Cortex of kidney (tissue), 1 donor: ENCODE results near the gene METTL13.
A peak's percentile ranks its signal among the peaks of the same experiment; 100 is the strongest.

Experiments used
- DNase-seq: peaks from one replicate; lab custom pipeline; 2025; lab: John Stamatoyannopoulos, UW

METTL13 gene, protein sequence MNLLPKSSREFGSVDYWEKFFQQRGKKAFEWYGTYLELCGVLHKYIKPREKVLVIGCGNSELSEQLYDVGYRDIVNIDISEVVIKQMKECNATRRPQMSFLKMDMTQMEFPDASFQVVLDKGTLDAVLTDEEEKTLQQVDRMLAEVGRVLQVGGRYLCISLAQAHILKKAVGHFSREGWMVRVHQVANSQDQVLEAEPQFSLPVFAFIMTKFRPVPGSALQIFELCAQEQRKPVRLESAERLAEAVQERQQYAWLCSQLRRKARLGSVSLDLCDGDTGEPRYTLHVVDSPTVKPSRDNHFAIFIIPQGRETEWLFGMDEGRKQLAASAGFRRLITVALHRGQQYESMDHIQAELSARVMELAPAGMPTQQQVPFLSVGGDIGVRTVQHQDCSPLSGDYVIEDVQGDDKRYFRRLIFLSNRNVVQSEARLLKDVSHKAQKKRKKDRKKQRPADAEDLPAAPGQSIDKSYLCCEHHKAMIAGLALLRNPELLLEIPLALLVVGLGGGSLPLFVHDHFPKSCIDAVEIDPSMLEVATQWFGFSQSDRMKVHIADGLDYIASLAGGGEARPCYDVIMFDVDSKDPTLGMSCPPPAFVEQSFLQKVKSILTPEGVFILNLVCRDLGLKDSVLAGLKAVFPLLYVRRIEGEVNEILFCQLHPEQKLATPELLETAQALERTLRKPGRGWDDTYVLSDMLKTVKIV

DNA sequence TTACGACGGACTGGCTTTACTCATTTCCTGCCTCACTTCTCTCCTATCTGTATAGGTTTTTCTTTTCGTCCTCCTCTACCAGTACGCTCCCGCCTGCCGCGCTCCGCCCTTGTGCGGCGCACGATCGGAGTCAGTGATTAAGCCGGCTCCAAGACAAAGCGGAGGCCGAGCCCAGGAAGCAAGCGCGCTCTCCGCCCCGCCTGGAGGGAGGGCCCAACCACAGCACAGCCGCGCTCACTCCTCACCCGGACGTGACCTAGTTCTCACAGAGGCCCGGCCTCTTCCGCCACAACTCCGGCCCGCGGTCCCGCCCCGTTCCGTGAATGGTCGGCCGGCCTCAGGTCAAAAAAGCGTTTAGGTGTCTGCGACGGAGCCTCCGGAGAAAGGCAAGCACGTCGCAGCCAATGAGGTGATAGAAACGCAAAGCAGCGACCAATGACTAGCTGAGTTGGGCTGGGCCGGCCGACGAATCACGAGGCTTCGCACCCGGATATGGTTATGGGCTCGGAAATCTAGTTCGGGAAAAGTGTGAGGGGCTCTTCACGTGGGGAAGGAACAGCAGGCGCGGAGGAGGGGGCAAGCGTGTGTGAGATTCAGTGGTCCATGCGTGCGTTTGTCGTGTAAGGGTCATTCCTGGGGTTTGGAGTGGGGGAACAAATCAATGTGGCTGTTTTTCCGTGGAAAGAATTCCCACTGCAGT lies at the start of gene METTL13:
Gene METTL13 (plus strand): TSS at position 485 of the 700 bp plus-strand sequence. CDS start 308 bp downstream, outside the sequence.
- DNase-seq = peak; percentile 91

DNA sequence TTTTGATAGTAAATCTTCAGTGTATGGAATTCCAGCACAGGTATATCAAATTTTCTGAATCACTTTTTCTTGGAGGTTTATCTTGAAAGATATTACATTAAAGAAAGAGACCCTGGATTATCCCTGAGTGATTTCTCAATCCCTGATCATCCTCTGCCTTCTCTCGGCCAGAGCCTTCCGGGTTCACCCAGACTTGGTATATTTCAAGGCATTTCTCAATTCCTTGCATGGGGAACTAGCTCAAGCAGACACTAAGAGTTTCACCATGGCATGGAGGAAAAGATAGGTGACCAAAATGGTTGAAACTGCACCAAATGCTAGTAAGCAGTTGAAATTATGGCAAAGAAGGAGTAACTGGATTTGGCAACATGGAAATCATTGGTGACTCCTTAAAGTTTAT lies 45.3 kb upstream of the METTL13 start:
- no peak for DNase-seq

DNA sequence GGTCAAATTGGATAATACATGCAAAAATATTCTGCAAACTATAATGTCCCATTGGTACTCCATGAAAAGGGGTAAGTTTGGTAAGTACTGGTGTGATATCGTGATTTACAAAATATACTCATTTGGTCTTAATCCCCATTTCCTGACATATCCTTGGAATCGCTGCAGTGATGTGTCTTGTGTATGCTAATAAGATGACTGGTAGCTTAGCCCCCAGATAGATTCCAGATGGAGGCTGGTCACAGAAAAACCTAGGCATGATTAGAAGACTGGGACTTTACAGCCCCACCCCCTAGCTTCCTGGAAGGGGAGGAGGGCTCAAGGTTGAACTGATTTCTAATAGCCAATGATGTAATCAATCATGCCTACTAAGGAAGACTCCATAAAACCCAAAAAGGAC lies 42.5 kb upstream of the METTL13 start:
- no peak for DNase-seq

DNA sequence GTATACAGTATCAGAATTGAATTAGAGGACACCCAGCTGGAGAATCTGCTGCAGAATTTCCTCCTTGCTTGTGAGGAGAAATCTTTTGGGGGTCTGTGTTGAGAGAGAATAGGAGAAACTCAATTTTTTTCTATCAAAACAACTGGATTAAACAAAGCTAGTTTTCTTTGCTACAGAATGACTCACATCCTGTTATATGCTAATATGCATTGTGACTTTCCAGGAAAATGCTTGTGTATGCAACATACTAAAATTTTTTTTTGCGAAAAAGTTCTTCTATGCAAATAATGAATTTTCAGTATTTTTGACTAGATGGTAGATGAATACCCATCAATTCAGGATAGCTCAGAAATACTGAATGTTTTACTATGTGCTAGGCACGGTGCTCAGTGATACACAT lies 41.8 kb upstream of the METTL13 start:
- no peak for DNase-seq

DNA sequence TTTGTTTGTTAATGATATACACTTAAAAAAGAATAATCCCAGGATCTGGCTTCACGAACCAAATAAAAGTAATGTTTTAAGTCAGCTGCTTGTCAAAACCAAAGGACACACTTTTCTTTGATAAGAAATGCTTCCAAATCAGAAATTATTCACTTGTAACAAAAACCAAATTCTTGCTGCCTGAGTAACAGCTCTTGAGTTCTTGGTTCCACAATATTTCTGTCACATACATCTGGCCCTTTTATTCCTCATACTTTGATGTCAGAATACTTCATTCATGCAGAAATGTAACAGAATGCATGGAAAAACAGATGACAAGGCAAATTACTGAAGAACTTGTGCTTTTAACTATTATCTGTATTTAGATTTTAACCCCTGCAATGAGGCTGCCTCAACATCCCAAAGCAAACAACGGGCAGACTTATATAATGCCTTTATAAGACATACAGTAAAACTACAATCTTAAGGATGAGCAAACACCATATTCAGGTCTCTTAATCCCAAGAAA lies 41.0 kb upstream of the METTL13 start:
- DNase-seq = no peak

DNA sequence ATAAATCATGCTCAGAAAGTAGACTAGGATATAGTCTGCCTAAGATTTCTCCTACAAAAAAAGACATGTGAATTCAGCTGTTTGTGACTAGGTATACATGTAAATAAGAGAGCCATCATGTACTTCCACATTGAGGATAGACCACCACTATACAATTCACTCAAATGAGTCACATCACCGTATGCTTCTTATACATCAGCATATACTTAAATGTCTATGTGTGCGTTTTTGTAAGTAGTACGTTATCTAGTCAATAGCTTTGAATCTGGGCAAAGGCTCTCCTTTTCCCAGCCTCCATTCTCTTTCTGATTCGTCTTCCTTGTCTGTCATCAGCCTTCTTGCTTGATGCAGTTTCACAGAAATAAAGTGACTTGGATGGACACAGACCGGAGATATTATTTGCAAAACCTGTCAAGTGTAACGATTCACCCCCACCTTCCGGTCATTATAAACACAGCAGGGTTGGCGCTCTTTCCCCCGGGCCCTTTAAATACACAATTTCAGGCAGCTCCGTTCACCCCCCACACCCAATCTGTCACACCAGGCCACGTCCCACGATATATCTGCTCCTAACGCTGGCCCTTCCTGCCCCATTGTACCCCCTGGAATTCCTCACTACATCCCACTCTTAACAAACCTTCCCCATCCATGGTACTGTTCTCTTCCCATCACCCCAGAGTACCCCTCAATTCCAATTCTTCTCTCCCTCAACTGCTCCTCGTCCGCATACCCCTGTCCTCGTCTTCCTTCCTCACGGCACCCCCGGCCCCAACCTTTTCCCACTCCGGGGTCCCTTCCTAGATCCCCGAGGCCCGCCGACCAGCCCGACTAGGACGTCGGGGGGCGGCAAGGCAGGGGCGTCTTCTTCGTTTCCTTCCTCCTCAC lies 40.2 kb upstream of the METTL13 start:
- DNase-seq = no peak

DNA sequence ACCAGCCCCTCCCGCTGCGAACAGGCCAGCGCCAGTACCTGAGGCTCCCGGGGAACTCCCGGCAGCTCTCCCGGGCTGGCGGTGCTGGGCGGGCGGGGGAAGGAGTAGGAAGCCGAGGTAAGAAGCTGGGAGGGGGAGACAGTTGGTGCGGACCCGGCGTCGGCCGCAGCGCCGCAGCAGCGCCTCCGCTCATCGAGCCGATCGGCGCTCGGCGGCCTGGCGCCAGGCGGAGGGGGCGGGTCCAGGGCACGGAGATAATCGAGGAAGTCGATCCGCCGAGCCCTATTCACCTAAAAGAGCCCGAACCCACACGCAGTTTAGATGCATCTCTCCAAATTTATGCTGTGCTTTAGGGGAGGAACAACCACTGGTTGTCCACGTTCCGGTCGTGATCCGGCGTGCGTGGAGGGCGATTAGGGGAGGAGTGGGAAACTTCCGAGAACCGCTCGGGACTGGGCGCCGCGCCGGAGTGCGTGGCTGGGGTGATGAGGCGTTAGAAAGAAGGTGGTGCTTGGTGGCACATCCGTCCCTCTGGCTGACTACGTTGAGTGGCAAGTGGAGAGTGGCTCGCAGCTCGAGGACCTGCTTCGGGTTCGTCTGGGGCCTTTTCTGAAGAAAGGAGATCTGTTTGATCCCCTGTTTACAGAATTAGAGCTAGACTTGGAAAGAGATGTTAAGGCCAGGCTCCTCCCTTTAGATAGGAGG lies 39.4 kb upstream of the METTL13 start, which contains the start of gene VAMP4:
Gene VAMP4 (minus strand): TSS at position 194 of the 705 bp plus-strand sequence. CDS start 3,651 bp downstream, outside the sequence.
- DNase-seq = peak; percentile 32

DNA sequence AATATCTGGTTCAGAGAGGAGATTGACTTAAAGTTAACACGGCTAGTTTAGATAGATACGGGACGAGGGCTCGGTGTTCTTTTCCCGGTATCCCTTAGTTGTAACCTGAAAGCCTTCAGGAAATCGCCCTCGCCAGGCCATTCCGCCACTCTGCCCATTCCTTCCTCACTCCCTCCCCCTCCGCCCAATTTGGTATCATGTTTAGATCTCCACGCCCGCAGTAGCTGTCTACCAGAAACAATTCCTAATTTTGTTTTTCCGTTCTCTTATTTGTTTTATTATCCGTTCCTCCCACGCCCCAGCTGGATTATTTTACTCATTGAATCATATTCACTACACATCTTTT lies 38.9 kb upstream of the METTL13 start:
- no peak for DNase-seq

DNA sequence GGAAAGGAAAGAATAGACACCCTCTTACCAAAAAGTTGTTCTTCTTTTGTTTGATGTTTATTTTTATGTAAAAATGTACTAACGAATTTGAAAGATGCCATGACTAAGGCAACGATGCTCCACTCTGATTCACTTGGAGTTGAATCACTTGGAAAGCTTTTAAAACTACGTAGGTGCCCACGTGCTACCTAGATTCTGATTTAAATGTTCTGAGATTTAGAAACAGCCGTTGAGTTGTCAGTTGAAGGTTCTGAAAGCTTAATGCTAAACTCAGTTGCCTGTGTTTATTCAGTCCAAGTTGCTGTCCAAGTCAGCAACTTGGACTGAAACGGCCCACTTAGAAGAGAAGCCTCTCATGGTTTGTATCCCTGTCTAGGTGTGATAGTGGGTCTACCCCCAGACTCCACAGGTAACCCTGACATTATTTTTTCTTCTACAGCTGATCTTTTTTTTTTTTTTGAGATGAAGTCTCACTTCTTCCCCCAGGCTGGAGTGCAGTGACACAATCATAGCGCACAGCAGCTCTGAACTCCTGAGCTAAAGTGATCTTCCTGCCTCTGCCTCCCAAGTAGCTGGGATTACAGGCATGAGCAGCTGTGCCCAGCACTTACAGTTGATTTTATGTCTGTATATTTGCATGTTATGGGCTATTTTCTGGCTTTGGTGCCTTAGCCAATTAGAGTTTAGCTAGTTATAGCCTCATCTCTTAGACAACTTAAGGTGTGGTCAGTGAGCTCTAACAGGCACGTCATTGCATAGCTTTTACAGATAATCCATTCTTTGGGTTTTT lies 38.2 kb upstream of the METTL13 start:
- DNase-seq = no peak

DNA sequence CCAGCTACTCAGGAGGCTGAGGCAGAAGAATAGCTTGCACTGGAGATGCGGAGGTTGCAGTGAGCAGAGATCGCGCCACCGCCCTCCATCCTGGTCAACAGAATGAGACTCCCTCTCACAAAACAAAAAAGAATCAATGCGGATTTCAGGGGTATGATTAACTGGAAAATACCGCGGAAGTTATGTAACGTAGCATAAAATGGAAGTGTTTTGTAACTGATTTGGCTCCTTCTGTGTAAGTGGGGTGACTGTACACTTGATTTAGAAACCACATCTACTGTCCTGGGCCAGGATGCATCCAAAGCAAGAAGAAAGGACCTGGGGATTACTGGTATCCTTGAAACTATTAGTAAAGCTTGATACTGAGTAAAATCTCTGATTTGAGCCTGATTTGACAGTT lies 36.5 kb upstream of the METTL13 start:
- no peak for DNase-seq

DNA sequence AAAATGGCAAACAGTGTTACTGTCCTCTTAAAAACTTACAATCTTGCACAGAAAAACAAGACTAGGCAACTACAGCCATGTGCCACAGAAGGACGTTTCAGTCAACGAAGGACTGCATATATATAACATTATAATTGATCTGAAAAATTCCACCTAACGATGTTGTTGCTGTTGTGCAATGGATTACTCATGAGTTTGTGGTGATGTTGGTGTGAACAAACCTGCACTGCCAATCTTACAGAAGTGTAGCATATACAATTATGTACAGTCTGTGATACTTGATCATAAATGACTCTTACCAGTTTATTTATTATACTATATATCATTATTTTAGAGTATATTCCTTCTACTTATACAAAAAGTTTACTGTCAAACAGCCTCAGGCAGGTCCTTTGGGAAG lies 32.8 kb upstream of the METTL13 start:
- DNase-seq = no peak

DNA sequence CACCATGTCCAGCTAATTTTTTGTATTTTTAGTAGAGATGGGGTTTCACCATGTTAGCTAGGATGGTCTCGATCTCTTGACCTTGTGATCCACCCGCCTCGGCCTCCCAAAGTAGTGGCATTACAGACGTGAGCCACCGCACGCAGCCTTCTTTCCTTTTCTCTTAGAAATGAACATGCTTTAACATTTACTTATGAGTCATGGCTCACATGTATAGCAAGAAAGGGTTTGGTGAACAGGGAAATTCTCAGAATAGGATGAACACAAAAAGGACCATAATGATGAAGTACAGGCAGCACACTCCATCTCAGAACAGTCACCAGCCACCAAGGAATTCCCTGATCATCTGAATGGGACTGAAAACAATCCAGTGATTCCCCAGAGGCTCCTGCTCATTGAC lies 30.2 kb upstream of the METTL13 start:
- DNase-seq = no peak

DNA sequence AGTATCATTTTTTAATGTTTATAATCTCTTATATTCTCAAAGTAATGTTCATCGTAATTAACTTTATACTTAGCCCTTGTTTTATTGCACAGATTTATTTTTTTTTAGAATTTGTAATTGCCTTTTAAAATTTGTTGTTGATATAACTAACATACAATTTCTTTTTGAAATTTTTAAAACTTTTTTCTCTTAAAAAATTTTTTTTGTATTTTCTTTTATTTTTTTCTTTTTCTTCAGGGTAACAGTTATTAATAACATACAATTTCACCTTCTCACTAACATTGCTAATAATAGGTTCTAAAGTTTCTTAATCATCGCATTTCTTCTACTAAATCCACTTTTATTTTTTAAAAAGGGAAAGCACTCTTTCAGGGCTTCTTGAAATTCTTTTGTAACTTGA lies 28.3 kb upstream of the METTL13 start:
- no peak for DNase-seq

DNA sequence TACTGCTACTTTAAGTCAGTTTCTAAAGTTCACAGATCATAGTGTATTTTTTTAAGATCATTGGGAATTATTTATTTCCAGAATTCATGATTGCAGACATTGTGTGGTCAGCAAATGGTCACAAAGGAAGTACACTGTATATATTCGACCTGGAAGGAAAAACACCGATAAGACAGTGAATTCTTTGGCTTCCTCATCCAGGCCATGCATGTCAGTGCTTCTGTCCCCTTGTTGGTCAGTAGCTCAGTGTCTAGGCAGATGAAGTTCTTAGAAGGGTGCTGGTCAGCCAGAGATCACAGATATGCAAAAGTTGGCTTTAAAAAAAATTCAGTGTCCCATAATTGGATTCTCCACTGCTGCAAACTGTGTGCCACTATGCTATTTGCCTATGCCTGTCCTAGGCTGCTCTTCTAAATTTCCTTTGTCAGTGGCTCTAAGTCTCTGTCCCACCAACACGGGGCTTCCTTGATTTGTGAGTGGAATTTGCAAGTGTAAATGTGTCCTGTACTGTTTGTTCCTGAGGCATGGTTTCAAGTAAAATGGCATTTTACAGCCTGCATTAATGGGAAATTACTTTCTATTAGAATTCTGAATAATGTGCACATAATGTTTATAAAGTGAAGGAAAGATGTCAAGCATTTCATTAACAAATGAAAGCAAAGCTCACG lies 27.6 kb upstream of the METTL13 start:
- DNase-seq = no peak

DNA sequence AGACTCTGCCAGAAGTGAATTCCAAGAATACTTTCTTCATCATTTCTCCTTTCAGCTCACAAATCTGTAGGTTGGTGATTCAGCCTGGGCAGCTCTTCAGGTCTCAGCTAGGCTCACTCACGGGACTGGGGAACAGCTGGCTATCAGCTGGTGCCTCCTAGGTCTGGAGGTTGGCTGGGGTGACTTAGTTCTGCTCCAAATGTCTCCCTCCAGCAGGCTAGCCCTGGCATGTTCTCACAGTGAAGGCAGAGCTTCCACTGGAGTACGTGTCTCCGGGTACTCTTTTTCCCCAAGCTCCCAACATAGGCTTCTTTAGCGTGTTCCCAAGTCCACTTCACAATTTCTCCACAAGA lies 27.1 kb upstream of the METTL13 start:
- DNase-seq = no peak

DNA sequence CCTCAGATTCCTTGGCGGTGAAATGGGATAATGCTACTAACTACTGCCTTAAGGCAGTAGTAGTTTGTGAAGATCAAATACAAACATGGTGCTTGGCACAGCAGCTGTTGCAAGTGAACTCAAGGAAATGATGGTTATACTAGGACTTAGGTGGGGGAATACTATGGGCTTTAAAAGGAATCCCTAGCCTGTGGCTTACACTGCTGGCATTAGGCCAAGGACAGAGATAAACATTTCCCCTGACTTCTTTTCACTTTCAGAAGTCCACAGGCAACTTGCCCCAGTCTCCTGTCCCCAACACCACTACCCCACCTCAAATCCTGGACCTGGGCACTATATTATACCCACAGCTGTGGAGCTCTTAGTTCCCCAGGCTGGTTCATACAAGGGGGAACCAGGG lies 26.5 kb upstream of the METTL13 start:
- DNase-seq = no peak

DNA sequence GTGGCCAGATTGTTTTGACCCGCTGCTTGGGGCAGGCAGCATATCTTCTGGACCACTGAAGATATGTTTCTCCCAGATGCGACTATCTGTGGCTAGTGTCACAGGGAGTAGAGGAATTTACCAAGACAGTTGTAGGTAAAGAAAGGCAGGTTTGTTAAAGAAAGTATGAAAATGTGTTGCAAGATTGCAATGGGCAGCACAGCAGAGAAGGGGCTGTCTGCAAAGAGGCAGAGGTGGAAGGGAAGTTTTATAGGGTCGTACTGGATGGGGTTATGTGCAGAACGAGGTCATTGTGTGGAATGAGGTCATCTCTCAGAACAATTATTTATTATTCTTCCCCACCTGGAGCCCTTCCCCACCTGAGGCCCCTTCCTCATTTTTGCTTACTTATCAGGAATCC lies 24.6 kb upstream of the METTL13 start:
- no peak for DNase-seq

DNA sequence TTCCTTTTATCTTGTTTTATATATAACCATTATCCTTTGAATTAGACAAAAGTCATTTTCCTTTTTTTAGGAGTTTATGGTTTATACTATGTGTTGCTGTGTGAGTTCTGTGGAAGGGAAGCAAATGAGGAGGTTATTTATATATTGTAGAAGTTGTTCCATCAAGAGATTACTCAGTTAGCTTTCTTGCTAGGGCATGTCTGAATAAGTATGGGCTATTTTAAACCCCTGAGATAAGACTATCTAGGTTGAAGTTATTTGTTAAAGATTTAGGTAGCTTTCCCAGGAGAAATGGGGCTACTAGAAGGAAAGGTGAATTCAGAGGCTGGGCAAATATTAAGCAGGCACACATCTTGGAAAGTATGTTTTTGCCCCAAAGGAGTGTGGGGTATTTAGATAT lies 23.4 kb upstream of the METTL13 start:
- no peak for DNase-seq

DNA sequence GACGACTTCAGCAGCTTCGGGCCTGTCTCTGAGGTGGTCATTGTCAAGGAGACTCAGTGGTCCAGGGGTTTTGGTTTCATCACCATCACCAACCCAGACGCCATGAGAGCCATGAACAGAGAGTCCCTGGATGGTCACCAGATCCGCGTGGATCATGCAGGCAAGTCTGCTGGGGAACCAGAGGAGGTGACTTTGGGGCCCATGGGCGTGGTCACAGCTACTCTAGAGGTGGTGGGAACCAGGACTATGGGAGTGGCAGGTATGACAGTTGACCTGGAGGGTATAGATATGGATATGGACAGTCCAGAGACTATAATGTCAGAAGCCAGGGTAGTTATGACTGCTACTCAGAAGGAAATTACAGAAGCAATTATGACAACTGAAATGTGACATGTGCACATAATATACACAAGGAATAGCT lies 19.3 kb upstream of the METTL13 start:
- no peak for DNase-seq

DNA sequence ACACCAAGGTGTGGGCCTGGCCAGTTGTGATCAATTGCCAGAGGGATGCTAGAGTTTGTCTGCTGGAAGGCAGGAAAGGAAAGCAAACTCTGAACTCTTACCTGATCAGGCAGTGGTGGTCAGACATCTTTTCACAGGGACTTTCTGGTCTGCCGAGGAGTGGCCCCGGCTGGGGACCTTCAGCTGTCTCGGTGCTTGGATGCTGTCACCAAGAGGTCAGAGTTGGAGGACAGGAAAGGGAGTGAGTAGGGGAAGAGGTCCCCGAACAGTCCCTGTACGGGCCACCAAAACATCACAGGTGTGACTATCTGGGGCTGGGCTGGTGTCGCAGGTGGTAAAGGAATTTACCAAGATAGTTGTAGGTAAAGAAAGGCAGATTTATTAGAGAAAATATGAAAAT lies 17.7 kb upstream of the METTL13 start:
- no peak for DNase-seq
